ENCODE measurements around the gene PDE4B.

PDE4B gene

GRCh38 chr1:65880611-65881010 is 87.9 kb downstream of the PDE4B start:
- no peak for DNase-seq (ENCODE audit: low read depth in 2 of 2, low spot score in 1 of 2)

DNA sequence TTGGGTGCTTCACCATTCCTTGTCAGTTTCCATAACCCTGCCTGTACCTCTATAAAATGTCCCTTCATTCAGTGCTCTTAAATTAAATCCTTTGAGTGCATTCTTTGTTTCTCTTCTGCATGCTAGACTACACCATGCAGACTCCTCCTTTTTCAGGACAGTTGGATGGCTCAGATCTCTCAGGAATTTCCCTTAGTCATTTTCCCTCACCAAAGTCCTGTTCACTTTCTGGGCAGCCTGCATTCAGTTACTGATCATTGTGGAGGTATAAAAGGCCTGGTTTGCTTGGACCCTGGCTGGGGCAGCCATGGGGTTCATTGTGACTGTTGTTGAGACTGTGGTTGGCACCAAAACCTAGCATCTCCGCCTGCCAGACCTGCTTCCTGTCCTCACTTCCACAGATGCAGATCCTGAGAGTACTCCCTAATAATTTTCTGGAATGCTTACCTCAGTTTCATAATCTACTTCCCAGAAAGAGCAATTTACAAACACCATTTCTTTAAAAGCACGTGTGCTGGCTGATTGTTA is 88.4 kb downstream of the PDE4B start:
- no peak for DNase-seq (ENCODE audit: low read depth in 2 of 2, low spot score in 1 of 2)

- no peak for DNase-seq (ENCODE audit: low read depth in 2 of 2, low spot score in 1 of 2)
Measured at GRCh38 chr1:65882076-65882475, 89.4 kb downstream of the PDE4B start.

DNA sequence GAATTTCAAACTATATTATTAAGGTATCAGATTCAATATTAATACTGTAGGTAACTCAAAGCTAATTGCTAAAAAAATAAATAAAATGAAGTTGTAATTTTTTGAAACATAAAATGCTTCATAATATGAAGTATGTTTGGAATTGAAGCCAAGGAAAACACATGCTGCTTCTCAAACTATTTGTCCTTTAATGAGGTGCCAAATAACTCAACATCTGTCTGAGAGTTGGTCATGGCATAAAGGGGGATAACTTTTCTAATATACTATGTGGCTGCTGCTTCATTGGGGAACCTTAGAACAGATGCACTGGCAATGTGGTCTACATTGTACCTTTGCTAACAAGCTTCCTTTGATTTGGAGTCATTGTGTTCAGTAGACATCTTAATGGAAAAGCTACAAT is 96.7 kb downstream of the PDE4B start:
- DNase-seq (ENCODE audit: low read depth in 2 of 2, low spot score in 1 of 2), result no peak

- no peak for DNase-seq (ENCODE audit: low read depth in 2 of 2, low spot score in 1 of 2)
Measured at GRCh38 chr1:65890201-65890843, 97.6 kb downstream of the PDE4B start.

DNA sequence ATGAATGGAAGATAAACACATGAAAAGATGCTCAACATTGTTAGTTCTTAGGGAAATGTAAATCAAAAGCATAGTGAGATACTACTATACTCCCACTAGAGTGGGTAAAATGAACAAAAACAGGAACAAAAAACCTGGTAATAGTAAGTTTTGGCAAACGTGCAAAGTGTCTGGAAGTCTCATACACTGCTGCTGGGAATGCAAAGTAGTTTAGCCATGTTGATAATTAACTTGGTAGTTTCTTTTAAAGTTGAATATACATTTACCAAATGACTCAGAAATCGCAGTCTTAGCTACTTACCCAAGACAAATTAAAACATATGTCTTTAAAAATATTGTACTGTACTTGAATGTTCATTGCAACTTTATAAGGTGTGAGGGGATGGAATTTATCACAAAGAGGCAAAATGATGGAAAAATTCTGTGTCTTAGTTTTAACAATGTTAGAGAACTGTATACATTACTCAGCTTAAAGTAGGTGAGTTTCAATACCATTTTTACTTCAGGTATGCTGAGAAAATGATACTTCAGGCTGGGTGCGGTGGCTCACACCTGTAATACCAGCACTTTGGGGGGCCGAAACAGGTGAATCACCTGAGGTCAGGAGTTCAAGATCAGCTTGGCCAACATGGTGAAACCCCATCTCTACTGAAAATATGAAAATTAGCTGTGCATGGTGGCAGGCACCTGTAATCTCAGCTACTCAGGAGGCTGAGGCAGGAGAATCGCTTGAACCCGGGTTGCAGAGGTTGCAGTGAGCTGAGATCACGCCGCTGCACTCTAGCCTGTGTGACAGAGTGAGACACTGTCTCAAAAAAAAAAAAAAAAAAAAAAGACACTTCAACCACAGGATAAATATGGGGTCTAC is 102.3 kb downstream of the PDE4B start:
- DNase-seq (ENCODE audit: low read depth in 2 of 2, low spot score in 1 of 2), result no peak

DNA sequence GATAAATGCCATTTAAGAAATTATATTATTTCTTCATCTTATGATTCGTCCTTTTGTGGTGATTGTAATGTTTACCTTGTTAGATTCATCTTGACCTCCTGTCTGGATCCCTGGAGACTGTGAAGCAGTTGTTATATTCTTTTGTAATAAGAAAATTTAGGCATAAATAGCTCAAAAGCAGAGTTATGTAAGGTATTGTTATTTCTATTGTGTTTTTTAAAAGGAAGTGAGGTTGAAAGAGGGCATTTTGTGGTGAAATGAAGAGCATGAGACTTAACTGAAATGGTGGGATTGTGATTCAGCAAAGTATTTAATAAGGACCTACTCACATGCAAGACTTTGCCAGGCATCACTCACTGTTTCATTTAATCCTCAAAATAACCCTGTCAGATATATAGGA is 104.0 kb downstream of the PDE4B start:
- no peak for DNase-seq (ENCODE audit: low read depth in 2 of 2, low spot score in 1 of 2)

DNA sequence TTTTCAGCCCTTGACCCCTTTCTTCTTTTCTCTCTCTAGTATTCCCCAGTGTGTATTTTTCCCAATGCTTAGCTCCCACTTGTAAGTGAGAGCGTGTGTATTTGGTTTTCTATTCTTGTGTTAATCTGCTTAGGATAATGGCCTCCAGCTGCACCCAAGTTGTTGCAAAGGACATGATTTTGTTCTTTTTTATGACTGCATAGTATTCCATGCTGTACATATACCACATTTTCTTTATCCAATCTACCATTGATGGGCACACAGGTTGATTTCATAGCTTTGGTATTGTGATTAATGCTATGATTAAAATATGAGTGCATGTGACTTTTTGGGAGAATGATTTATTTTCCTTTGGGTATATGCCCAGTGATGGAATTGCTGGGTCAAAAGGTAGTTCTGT is 104.8 kb downstream of the PDE4B start:
- DNase-seq (ENCODE audit: low read depth in 2 of 2, low spot score in 1 of 2), result no peak

DNA sequence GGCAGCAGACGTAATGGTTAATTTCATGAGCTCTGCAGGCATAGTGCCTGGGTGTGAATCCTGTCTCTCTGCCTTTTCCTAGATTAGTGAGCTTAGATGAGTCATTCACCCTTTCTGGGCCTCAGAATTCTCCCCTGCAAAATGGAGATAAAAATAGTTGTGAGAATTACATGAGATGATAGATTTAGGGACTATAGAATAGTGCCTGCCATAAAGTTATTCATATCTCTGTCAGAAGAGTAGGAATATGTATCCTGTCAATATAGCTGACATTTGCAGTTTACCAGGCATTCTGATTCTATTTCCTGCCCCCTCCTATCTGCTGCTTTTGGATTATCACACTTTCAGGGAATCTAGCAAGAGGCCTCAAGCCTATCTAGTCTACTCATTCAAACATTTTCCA is 112.0 kb downstream of the PDE4B start:
- DNase-seq (ENCODE audit: low read depth in 2 of 2, low spot score in 1 of 2), result no peak

- DNase-seq (ENCODE audit: low read depth in 2 of 2, low spot score in 1 of 2), result no peak
Measured at GRCh38 chr1:65910432-65910831, 117.7 kb downstream of the PDE4B start.

DNA sequence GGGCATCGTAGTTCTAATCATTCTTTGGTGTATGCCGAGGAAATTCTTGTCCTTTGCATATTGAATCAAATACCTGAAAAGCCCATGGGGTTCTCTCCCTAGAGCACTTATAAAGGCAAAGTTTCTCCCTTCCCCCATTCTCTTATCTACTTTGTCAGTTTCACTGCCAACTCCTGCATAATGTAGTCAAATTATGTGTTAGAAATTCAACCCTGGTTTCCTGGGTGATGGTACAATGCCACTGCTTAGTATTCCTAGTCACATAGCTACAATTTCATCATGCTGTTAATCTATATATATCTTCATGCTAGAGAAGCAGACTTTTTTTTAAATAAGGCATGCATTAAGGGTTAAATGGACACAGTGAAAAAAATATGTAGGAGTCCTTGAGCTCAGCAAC is 119.0 kb downstream of the PDE4B start:
- no peak for DNase-seq (ENCODE audit: low read depth in 2 of 2, low spot score in 1 of 2)

DNA sequence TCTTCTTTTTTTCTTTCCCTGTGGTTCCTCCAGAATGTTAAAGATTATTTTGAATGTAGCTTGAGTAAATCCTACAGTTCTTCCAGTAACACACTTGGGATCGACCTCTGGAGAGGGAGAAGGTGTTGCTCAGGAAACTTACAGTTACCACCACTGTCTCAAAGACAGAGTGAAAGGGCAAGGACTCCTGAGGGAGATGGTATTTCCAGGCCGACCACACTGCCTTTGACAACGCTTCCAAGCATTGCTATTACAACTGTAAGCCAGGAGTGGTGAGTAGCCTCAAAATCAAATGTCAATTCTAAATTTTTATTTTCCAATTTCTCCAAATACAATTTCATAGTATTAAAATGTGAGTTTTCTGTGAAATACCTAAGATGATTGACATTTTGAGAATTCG is 125.9 kb downstream of the PDE4B start:
- DNase-seq (ENCODE audit: low read depth in 2 of 2, low spot score in 1 of 2), result no peak

DNA sequence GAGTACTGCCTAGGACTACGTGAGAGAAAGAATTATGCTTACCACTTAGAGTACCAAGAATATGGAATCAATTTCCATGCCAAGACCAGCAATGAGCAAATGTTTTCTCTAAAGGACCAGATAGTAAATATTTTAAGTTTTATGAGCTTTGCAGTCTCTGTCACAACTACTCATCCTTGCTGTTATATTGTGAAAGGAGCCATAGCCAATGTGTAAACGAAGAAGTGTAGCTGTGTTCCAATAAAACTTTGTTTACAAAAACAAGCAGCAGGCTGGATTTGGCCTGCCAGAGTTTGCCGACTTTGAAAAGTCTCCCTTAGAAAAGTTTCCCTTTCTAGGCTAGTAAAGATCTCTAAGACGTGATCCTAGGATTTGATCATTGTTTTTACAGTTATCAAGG is 128.8 kb downstream of the PDE4B start:
- no peak for DNase-seq (ENCODE audit: low read depth in 2 of 2, low spot score in 1 of 2)

- no peak for DNase-seq (ENCODE audit: low read depth in 2 of 2, low spot score in 1 of 2)
Measured at GRCh38 chr1:65924471-65924870, 131.8 kb downstream of the PDE4B start.

DNA sequence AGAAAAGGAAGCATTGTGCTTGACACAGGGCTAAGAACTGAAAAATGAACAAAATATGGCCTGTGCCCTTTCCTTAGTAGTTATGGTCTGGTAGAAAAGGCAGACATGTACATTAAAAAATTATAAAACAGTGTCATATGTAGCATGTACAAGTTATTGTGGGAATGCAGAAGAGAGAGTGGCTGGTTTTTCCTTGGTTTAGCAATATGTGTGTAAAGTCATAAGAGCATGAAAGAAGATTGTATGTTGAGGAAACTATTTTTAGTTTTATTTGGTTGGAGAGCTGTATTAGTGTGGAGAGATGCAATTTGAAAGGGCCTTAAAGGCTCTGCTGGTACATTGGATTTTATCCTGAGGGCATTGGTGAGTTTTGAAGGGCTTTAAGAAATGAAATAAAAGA is 145.8 kb downstream of the PDE4B start:
- no peak for DNase-seq (ENCODE audit: low read depth in 2 of 2, low spot score in 1 of 2)

DNA sequence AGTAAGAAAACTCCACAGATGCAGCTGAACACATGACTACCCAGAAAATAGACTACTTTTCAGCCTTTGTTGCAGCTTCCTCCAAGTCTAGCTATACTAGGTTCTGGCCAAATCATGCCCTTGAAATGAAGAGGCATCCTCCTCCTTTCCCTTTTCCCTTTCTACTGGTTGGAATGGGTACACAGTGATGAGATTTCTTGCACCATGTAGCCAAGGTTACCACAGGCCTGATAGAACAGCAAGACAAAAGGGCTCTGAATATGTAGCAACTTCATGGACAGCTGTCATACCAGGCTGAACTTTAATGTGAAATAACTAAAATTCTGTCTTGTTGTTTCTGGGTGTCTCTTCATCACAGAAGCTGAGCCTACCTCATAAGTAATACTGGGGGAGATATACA is 146.5 kb downstream of the PDE4B start:
- no peak for DNase-seq (ENCODE audit: low read depth in 2 of 2, low spot score in 1 of 2)

DNA sequence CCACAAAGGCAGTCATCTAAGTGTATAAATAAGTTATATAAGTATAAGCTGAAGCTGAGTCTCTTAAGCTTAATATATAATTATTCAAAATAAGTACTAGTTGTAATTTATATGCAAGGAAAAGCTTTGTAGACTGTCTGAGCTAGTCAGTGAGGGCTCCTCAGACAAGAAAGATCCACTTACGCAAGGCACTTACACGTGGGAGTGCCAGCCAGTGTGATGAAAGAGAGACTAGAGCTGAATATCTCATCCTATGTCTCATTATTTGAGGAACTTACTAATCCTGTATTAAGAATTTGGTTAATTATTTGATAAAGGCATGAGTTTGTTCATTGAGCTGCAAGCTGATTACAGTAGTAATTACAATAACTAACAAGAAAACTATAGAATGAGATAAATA is 146.9 kb downstream of the PDE4B start:
- DNase-seq (ENCODE audit: low read depth in 2 of 2, low spot score in 1 of 2), result no peak

DNA sequence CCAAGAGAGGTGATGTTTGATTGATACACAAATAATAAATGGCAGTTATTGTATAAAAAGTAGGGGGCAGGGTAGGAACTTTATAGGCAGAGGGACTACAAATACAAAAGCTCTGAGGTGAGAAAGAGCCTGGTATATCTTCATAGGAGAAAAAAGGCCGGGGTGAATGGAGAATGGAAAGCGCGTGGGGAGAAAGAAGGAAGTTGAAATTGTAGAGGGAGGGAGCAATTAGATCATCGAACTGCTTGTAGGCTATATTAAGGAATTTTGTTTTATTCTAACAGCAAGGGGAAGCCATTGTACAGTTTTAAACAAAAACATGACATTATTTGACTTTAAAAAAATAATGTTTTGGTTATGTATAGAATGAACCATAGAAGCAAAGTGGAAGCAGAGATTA is 147.4 kb downstream of the PDE4B start:
- DNase-seq (ENCODE audit: low read depth in 2 of 2, low spot score in 1 of 2), result no peak

DNA sequence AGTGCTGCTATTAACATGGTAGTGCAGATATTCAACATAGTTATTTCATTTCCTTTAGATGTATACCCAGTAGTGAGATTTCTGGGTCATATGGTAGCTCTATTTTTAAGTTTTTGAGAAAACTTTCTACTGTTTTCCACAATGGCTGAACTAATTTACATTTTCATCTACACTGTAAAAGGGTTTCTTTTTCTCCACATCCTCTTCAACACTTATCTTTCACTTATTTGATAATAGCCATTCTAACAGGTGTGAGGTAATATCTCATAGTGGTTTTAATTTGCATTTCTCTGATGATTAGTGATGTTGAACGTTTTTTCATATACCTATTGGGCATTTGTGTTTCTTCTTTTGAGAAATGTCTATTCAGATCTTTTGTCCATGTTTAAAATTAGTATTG is 149.8 kb downstream of the PDE4B start:
- DNase-seq (ENCODE audit: low read depth in 2 of 2, low spot score in 1 of 2), result no peak

GRCh38 chr1:65946376-65946775 is 153.7 kb downstream of the PDE4B start:
- DNase-seq (ENCODE audit: low read depth in 2 of 2, low spot score in 1 of 2), result no peak

- no peak for DNase-seq (ENCODE audit: low read depth in 2 of 2, low spot score in 1 of 2)
Measured at GRCh38 chr1:65946960-65947359, 154.3 kb downstream of the PDE4B start.

DNA sequence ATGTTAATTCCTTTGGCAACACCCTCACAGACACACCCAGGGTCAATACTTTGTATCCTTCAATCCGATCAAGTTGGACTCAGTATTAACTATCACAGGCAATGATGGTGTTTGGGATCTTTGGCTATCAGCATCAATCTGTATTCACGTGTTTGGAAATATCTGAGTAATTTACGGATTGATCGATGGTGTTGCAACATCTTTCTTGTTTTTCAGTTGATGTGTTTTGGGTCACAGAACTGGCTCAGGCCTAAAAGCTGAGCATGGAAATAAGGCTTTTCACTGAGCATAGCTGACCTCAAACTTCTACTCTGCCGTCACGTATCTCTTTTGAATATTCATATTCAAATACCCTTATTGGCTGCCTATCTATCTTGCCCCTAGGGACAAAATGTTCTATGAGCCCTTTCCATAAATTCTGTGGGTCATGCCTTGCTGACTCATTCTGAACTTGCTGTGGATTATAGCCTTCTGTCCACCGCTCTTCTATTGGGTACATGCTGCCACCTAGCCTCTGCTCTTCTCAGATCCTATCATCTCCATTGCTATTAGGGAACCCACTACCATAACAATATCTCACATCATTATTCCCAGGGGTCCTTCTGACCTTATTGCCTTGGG is 156.0 kb downstream of the PDE4B start:
- DNase-seq (ENCODE audit: low read depth in 2 of 2, low spot score in 1 of 2), result no peak

Data from stimulated activated CD8-positive, alpha-beta memory T cell treated with anti-CD3 and anti-CD28 coated beads, Interleukin-4, amount 100 ng/mL, for 4 hours (primary cell).